ENCODE results near the gene SLIT3.
"Not testable (repeated sequence)": the region's sequence is repeated elsewhere in the genome, so short reads cannot be mapped to it uniquely, and the experiment has no call there.

The SLIT3 gene

GRCh38 chr5:169218176-169218575, 82.8 kb downstream of the SLIT3 start:
- H3K9me3 ChIP-seq (ENCODE audit: insufficient read depth, low read length), result no peaks in the 10 kb centered on the region
- no peak overlapping the region for H3K27ac ChIP-seq (ENCODE audit: low read depth, low read length)
- no peaks in the 10 kb centered on the region for H3K27me3 ChIP-seq (ENCODE audit: low read length)
- H3K9me2 ChIP-seq (replicated peaks; ENCODE audit: insufficient read depth, low read length), result no peaks in the 10 kb centered on the region
- no peaks in the 10 kb centered on the region for H3K36me3 ChIP-seq (ENCODE audit: low read length)
- H4K20me1 ChIP-seq (ENCODE audit: low read depth, low read length), result no peaks in the 10 kb centered on the region
- TF ChIP-seq EZH2phosphoT487 (conservative IDR thresholded peaks at IDR 0.05; ENCODE audit: low read length) (no peak), CTCF (IDR thresholded peaks at IDR 0.05; ENCODE audit: insufficient read depth, low read length, poor library complexity, severe bottlenecking) (no peak)
- H3F3A ChIP-seq (ENCODE audit: insufficient read depth), result no peaks in the 10 kb centered on the region
- H3K4me3 ChIP-seq (ENCODE audit: insufficient read depth, low read length, poor library complexity, severe bottlenecking), result no peak overlapping the region
- no peaks in the 10 kb centered on the region for H3K79me2 ChIP-seq (ENCODE audit: insufficient read depth, low read length)
- H3K9ac ChIP-seq (ENCODE audit: low read length), result no peak overlapping the region
- H3K4me2 ChIP-seq (ENCODE audit: low read depth, low read length, poor library complexity, severe bottlenecking), result no peak overlapping the region
- no peak overlapping the region for H2AFZ ChIP-seq (ENCODE audit: low read depth, low read length, severe bottlenecking)

- Histone ChIP-seq H3K9me2 (replicated peaks; ENCODE audit: insufficient read depth, low read length) (no peaks in the 10 kb centered on the region), H3K4me3 (ENCODE audit: insufficient read depth, low read length, poor library complexity, severe bottlenecking) (no peak overlapping the region), H3K27ac (ENCODE audit: low read depth, low read length) (no peak overlapping the region), H3K9me3 (ENCODE audit: insufficient read depth, low read length) (no peaks in the 10 kb centered on the region), H3K9ac (ENCODE audit: low read length) (no peak overlapping the region), H3K4me2 (ENCODE audit: low read depth, low read length, poor library complexity, severe bottlenecking) (no peak overlapping the region), H4K20me1 (ENCODE audit: low read depth, low read length) (no peaks in the 10 kb centered on the region), H3K27me3 (ENCODE audit: low read length) (no peaks in the 10 kb centered on the region), H3K79me2 (ENCODE audit: insufficient read depth, low read length) (no peaks in the 10 kb centered on the region), H3K36me3 (ENCODE audit: low read length) (no peaks in the 10 kb centered on the region), H2AFZ (ENCODE audit: low read depth, low read length, severe bottlenecking) (no peak overlapping the region), H3F3A (ENCODE audit: insufficient read depth) (no peaks in the 10 kb centered on the region)
- TF ChIP-seq CTCF (IDR thresholded peaks at IDR 0.05; ENCODE audit: insufficient read depth, low read length, poor library complexity, severe bottlenecking) (no peak), EZH2phosphoT487 (conservative IDR thresholded peaks at IDR 0.05; ENCODE audit: low read length) (no peak)
These were observed 84.1 kb downstream of the SLIT3 start for GRCh38 chr5:169216866-169217265.

- Histone ChIP-seq H3K9me3 (ENCODE audit: insufficient read depth, low read length) (no peaks in the 10 kb centered on the region), H3F3A (ENCODE audit: insufficient read depth) (no peaks in the 10 kb centered on the region), H3K9me2 (replicated peaks; ENCODE audit: insufficient read depth, low read length) (no peaks in the 10 kb centered on the region), H3K36me3 (ENCODE audit: low read length) (no peaks in the 10 kb centered on the region), H3K27ac (ENCODE audit: low read depth, low read length) (no peak overlapping the region), H3K79me2 (ENCODE audit: insufficient read depth, low read length) (no peaks in the 10 kb centered on the region), H3K9ac (ENCODE audit: low read length) (no peak overlapping the region), H3K4me2 (ENCODE audit: low read depth, low read length, poor library complexity, severe bottlenecking) (no peak overlapping the region), H3K27me3 (ENCODE audit: low read length) (no peaks in the 10 kb centered on the region), H3K4me3 (ENCODE audit: insufficient read depth, low read length, poor library complexity, severe bottlenecking) (no peak overlapping the region), H2AFZ (ENCODE audit: low read depth, low read length, severe bottlenecking) (no peak overlapping the region), H4K20me1 (ENCODE audit: low read depth, low read length) (no peaks in the 10 kb centered on the region)
- TF ChIP-seq EZH2phosphoT487 (conservative IDR thresholded peaks at IDR 0.05; ENCODE audit: low read length) (no peak), CTCF (IDR thresholded peaks at IDR 0.05; ENCODE audit: insufficient read depth, low read length, poor library complexity, severe bottlenecking) (no peak)
These were observed 87.5 kb downstream of the SLIT3 start for GRCh38 chr5:169213479-169213878.

GRCh38 chr5:169211761-169212160, 89.2 kb downstream of the SLIT3 start:
- not testable (repeated sequence) for H3K9me3 ChIP-seq (ENCODE audit: insufficient read depth, low read length); H2AFZ ChIP-seq (ENCODE audit: low read depth, low read length, severe bottlenecking); H3K36me3 ChIP-seq (ENCODE audit: low read length); H3K9me2 ChIP-seq (replicated peaks; ENCODE audit: insufficient read depth, low read length); H3F3A ChIP-seq (ENCODE audit: insufficient read depth); H3K4me3 ChIP-seq (ENCODE audit: insufficient read depth, low read length, poor library complexity, severe bottlenecking); H4K20me1 ChIP-seq (ENCODE audit: low read depth, low read length); H3K9ac ChIP-seq (ENCODE audit: low read length); H3K79me2 ChIP-seq (ENCODE audit: insufficient read depth, low read length); H3K4me2 ChIP-seq (ENCODE audit: low read depth, low read length, poor library complexity, severe bottlenecking); H3K27ac ChIP-seq (ENCODE audit: low read depth, low read length); H3K27me3 ChIP-seq (ENCODE audit: low read length)

Measured in SU-DHL-6 (cell line).